Measurements from ENCODE around the gene TRAPPC8.

DNA sequence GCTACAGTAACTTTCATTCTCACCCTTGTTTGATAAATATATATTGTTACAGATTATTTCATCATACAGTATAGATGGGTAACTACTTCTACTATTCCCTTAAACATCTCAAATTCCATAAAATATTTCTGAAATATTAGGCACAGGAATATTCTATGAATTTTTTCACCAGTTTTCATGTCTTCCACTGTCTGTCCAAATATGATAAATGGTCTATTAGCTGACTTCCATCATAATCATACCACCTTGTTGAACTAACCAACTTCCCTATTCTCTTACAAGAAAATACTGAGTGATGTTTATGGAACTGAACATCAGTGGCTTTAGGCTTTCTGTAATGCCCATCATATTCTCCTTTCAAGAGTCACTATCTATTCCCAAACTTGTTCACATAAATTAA is 82.4 kb downstream of the TRAPPC8 start:
- TF ChIP-seq POLR2AphosphoS5 (IDR thresholded peaks at IDR 0.05; ENCODE audit: low read depth, low read length): no peak
- no peak for TF ChIP-seq POLR2A (IDR thresholded peaks at IDR 0.05; ENCODE audit: low read depth, low read length)
- no peak for TF ChIP-seq TAF1 (IDR thresholded peaks at IDR 0.05; ENCODE audit: borderline replicate concordance, low read depth, low read length)
